H1 (cell line): ENCODE data around the gene EPB41L4B. TPM values are rescaled to one million over a fixed set of nuclear protein-coding genes. Genes with fewer than 3 reads are reported as not detected.

Source experiments
- ASH2L ChIP-seq: fragments of 200-600, 300-600 bp; sonication (generic); IDR thresholded peaks from one replicate; pipeline ENCODE4 v1.7.1; 2017; ENCODE audit warnings: low read length
- JUND ChIP-seq: IDR thresholded peaks from 2 replicates; pipeline ENCODE4 v1.6.1; 2011; ENCODE audit warnings: mild to moderate bottlenecking, improper control_type of control experiment, low read length
- MAFK ChIP-seq: IDR thresholded peaks from 2 replicates; pipeline ENCODE4 v1.6.1; 2012; ENCODE audit warnings: low read depth, mild to moderate bottlenecking, improper control_type of control experiment, low read length
- SP2 ChIP-seq: IDR thresholded peaks from 2 replicates; pipeline ENCODE4 v1.6.1; 2012; ENCODE audit warnings: mild to moderate bottlenecking, low read length, inconsistent platforms
- TAF7 ChIP-seq: optimal IDR thresholded peaks from 2 replicates; pipeline ENCODE3; 2011; ENCODE audit warnings: low read depth, mild to moderate bottlenecking, inconsistent platforms, low read length, moderate library complexity, borderline replicate concordance
- polyA plus RNA-seq, 7 experiments: library from polyadenylated mRNA; depleted of rRNA in 3 of 7; stranded (reverse) in 5 of 7; unstranded in 2 of 7; fragments of >200 nt in 5 of 7; fragments of 200-250 nt in 2 of 7; gene quantifications; 1 replicate in 5 of 7; 2 replicates in 1 of 7; 4 replicates in 1 of 7; pipeline versions ENCODE4 v1.2.1 to v1.2.3, GENCODE V29; 2011 to 2013; ENCODE audit warnings: missing spikeins in 2 of 7, mixed read lengths in 2 of 7
- total RNA-seq: library from RNA; stranded (reverse); fragmentation: NEBNext Ultra II Directional; extraction: Animal tissue kit (Norgen Biotek cat#: 25700); gene quantifications from 2 replicates; pipeline ENCODE4 v1.2.1, GENCODE V29; 2021
- TF ChIP-seq, protein P1 (sequence below), 3 experiments: IDR thresholded peaks; 1 replicate in 2 of 3; 2 replicates in 1 of 3; pipeline versions ENCODE4 v1.5.1 to v1.6.1; 2011; ENCODE audit warnings: low read length in 3 of 3, mild to moderate bottlenecking in 3 of 3, inconsistent platforms in 2 of 3, low read depth in 1 of 3, moderate library complexity in 1 of 3; ENCODE audit not compliant: insufficient read depth in 1 of 3; ENCODE audit errors: control extremely low read depth in 1 of 3
- TF ChIP-seq, protein P2 (sequence below): IDR thresholded peaks from 2 replicates; pipeline ENCODE4 v1.6.1; 2012; ENCODE audit warnings: inconsistent platforms

Gene EPB41L4B
- total and polyA plus RNA-seq, 2 of the 8 experiments (the other 6 are each of a cell fraction or from before 2014, with no cell fraction given): 11.9 to 25.0 TPM

- TF ChIP-seq, protein P1, sequence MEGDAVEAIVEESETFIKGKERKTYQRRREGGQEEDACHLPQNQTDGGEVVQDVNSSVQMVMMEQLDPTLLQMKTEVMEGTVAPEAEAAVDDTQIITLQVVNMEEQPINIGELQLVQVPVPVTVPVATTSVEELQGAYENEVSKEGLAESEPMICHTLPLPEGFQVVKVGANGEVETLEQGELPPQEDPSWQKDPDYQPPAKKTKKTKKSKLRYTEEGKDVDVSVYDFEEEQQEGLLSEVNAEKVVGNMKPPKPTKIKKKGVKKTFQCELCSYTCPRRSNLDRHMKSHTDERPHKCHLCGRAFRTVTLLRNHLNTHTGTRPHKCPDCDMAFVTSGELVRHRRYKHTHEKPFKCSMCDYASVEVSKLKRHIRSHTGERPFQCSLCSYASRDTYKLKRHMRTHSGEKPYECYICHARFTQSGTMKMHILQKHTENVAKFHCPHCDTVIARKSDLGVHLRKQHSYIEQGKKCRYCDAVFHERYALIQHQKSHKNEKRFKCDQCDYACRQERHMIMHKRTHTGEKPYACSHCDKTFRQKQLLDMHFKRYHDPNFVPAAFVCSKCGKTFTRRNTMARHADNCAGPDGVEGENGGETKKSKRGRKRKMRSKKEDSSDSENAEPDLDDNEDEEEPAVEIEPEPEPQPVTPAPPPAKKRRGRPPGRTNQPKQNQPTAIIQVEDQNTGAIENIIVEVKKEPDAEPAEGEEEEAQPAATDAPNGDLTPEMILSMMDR (IDR thresholded peaks at IDR 0.05; ENCODE audit: control extremely low read depth in 1 of 3, insufficient read depth in 1 of 3, low read depth in 1 of 3, low read length in 3 of 3): no peak
- TF ChIP-seq ASH2L: no peak
- TF ChIP-seq JUND: no peak
- no peak for TF ChIP-seq SP2
- TF ChIP-seq, protein P2, sequence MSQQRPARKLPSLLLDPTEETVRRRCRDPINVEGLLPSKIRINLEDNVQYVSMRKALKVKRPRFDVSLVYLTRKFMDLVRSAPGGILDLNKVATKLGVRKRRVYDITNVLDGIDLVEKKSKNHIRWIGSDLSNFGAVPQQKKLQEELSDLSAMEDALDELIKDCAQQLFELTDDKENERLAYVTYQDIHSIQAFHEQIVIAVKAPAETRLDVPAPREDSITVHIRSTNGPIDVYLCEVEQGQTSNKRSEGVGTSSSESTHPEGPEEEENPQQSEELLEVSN: no peak
- no peak for TF ChIP-seq TAF7
- TF ChIP-seq MAFK: no peak
Measured at GRCh38 chr9:109213285-109214121, 107.4 kb downstream of the EPB41L4B start (continued).
